ENCODE data around the gene GPR17. TPM values are rescaled to one million over a fixed set of nuclear protein-coding genes. Genes with fewer than 3 reads are reported as not detected.

The GPR17 gene
- total RNA-seq, 1 donor from 2014 or later, result not detected

DNA sequence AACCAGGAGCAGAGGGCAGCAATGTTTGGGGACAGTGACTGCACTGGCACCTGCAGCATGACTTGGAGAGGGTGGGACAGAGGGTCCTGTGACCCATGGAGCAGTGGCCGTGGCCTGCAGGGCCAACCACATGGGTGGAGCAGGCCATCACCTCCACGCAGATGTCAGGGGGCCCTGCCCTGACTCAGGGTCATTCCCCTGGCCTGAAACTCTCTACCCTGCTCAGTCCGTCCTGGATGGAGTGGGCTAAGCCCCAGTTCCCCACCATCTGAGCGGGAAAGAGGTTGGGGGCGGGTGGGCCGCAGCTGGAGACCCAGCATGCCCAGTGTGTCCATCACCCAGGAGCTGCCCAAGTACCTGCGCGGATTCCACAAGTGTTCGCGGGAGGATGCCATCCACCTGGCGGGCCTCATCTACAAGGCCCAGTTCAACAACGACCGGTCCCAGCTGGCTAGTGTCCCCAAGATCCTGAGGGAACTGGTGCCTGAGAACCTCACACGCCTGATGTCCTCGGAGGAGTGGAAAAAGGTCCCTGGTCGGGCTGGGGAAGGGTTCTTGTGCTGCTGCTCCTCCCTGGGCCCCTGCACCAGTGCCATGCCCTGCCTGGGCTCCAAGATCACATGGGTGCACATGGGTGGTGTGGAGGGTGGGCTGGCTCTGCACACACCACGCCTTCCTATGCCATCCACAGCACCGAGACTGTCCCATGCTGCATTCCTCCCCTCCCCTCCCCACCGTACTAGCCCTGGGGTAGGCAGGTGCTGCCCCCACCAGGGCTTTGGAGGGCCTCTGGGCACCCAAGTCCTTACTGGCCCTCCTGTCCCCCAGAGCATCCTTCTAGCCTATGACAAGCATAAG, 10.3 kb upstream of the GPR17 start:
- no peak overlapping the region for H3K27ac Mint-ChIP-seq

DNA sequence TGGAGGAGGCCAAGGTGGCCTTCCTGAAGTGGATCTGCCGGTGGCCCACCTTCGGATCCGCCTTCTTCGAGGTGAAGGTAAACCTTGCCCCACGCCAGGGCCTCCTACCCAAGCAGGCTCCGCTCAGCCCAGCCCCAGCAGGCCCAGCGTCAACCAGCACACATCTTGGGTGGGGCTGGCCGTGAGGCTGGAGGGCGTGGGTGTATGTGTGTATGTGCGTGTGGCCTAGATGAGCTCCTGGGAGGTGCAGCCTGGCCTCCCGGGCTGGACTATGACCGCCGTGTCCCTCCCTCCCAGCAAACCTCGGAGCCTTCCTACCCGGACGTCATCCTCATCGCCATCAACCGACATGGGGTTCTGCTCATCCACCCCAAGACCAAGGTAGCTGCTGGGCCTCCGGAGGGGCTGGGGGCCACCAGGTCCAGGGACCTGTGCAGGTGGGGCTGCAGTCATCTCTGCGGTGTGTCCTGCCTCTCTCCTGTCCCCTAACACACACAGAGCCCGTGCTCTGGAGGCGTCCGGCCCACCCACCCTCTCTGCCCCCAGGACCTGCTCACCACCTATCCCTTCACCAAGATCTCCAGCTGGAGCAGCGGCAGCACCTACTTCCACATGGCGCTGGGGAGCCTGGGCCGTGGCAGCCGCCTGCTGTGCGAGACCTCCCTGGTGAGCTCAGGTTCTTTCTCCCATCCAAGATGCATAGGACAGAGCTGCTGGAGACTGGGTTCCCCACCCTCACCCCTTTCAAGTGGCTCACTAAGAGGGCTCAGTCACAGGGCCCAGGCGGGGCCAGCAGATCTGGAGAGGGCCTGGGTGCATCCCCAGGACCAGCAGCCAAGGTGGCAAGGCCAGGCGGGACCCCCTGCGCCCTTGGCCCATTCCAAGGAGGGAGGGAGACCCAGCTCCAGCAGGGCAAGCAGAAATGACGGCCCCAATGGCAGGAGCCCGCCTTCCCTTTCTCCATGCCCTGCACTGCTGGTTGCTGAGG, 9.4 kb upstream of the GPR17 start:
- no peak overlapping the region for H3K4me3 Mint-ChIP-seq (ENCODE audit: low read depth)
- no peaks in the 10 kb centered on the region for H3K9me3 Mint-ChIP-seq (ENCODE audit: low read depth)
- peaks cover 5% of the 10 kb centered on the region for H3K4me1 Mint-ChIP-seq (ENCODE audit: low read depth)
- H3K27me3 Mint-ChIP-seq, result no peaks in the 10 kb centered on the region
- TF ChIP-seq, protein P1, sequence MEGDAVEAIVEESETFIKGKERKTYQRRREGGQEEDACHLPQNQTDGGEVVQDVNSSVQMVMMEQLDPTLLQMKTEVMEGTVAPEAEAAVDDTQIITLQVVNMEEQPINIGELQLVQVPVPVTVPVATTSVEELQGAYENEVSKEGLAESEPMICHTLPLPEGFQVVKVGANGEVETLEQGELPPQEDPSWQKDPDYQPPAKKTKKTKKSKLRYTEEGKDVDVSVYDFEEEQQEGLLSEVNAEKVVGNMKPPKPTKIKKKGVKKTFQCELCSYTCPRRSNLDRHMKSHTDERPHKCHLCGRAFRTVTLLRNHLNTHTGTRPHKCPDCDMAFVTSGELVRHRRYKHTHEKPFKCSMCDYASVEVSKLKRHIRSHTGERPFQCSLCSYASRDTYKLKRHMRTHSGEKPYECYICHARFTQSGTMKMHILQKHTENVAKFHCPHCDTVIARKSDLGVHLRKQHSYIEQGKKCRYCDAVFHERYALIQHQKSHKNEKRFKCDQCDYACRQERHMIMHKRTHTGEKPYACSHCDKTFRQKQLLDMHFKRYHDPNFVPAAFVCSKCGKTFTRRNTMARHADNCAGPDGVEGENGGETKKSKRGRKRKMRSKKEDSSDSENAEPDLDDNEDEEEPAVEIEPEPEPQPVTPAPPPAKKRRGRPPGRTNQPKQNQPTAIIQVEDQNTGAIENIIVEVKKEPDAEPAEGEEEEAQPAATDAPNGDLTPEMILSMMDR (IDR thresholded peaks at IDR 0.05; ENCODE audit: unreplicated experiment), result no peak
- no peak for DNase-seq (ENCODE audit: low spot score, unreplicated experiment)
- no peaks in the 10 kb centered on the region for H3K36me3 Mint-ChIP-seq (ENCODE audit: insufficient read depth)
- no peak overlapping the region for H3K27ac Mint-ChIP-seq

More for the DNA sequence above, 10.3 kb upstream of the GPR17 start:
- TF ChIP-seq, protein P1 (IDR thresholded peaks at IDR 0.05; ENCODE audit: unreplicated experiment), result no peak
- no peaks in the 10 kb centered on the region for H3K36me3 Mint-ChIP-seq (ENCODE audit: insufficient read depth)
- no peak for DNase-seq (ENCODE audit: low spot score, unreplicated experiment)
- no peaks in the 10 kb centered on the region for H3K9me3 Mint-ChIP-seq (ENCODE audit: low read depth)
- H3K27me3 Mint-ChIP-seq, result no peaks in the 10 kb centered on the region
- peaks cover 5% of the 10 kb centered on the region for H3K4me1 Mint-ChIP-seq (ENCODE audit: low read depth)
- no peak overlapping the region for H3K4me3 Mint-ChIP-seq (ENCODE audit: low read depth)

DNA sequence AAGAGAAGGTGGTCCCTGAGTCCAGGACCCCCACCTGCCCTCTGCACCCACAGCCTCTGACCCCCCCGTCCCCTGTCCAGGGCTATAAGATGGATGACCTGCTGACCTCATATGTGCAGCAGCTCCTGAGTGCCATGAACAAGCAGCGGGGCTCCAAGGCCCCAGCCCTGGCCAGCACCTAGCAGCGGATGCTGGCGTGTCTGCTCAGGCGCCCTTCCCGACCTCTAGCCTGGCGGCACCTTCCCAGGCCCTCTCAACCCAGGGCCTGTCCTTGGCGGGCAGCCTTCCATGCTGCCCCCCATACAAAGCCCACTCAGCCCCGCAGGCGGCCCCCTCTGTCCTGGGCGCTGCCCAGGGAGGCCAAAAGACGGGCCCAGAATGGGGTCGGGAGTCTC, 8.7 kb upstream of the GPR17 start:
- Mint-ChIP-seq H3K9me3 (ENCODE audit: low read depth) (no peaks in the 10 kb centered on the region), H3K27me3 (no peaks in the 10 kb centered on the region), H3K36me3 (ENCODE audit: insufficient read depth) (no peaks in the 10 kb centered on the region), H3K27ac (no peak overlapping the region), H3K4me3 (ENCODE audit: low read depth) (no peak overlapping the region), H3K4me1 (ENCODE audit: low read depth) (peaks cover 5% of the 10 kb centered on the region)
- no peak for DNase-seq (ENCODE audit: low spot score, unreplicated experiment)
- TF ChIP-seq, protein P1 (IDR thresholded peaks at IDR 0.05; ENCODE audit: unreplicated experiment), result no peak

DNA sequence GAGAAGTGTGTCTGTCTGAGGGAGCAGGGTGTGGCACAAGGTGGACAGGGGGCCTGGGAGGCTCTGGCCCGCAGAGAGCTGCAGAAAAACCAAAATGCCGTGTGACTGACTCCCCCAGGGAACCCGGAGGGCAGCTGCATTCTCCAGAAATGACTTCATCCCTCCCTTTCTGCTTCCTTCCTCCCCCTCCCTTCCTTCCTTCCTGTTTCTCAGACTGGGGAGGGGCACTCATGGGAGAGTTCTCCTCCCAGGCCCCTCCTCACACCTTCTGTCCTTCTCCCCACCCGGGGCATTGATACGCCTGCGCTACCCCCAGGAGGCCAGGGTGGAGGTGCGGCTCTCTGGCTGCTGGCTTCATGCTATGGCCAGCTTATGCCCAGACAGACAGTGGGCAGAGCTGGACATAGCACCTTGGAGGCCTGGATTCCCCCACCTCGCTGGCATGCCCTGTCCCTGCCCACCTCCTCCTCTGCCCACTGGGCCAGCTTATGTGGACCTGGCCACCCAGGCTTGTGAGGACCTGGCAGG, 8.2 kb upstream of the GPR17 start:
- no peaks in the 10 kb centered on the region for H3K36me3 Mint-ChIP-seq (ENCODE audit: insufficient read depth)
- H3K4me3 Mint-ChIP-seq (ENCODE audit: low read depth), result no peak overlapping the region
- no peaks in the 10 kb centered on the region for H3K27me3 Mint-ChIP-seq
- H3K4me1 Mint-ChIP-seq (ENCODE audit: low read depth), result peaks cover 5% of the 10 kb centered on the region
- no peak for DNase-seq (ENCODE audit: low spot score, unreplicated experiment)
- TF ChIP-seq, protein P1 (IDR thresholded peaks at IDR 0.05; ENCODE audit: unreplicated experiment), result no peak
- no peaks in the 10 kb centered on the region for H3K9me3 Mint-ChIP-seq (ENCODE audit: low read depth)
- H3K27ac Mint-ChIP-seq, result peak overlapping the region; percentile 88

All from progenitor cell of endocrine pancreas (in vitro differentiated cells).